ENCODE measurements around the gene SRPX. TPM values are rescaled to one million over a fixed set of nuclear protein-coding genes. Genes with fewer than 3 reads are reported as not detected.

SRPX gene
- total RNA-seq, 1 donor from 2014 or later = 59.0 TPM

- H3K27ac ChIP-seq = no peak overlapping the region
- no peaks in the 10 kb centered on the region for H3K27me3 ChIP-seq (ENCODE audit: low read depth)
- TF ChIP-seq, protein P1, sequence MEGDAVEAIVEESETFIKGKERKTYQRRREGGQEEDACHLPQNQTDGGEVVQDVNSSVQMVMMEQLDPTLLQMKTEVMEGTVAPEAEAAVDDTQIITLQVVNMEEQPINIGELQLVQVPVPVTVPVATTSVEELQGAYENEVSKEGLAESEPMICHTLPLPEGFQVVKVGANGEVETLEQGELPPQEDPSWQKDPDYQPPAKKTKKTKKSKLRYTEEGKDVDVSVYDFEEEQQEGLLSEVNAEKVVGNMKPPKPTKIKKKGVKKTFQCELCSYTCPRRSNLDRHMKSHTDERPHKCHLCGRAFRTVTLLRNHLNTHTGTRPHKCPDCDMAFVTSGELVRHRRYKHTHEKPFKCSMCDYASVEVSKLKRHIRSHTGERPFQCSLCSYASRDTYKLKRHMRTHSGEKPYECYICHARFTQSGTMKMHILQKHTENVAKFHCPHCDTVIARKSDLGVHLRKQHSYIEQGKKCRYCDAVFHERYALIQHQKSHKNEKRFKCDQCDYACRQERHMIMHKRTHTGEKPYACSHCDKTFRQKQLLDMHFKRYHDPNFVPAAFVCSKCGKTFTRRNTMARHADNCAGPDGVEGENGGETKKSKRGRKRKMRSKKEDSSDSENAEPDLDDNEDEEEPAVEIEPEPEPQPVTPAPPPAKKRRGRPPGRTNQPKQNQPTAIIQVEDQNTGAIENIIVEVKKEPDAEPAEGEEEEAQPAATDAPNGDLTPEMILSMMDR (IDR thresholded peaks at IDR 0.05) = no peak
- no peak overlapping the region for H3K4me3 ChIP-seq
- intact Hi-C loops (cut with DNase I) = no loop called here
- peaks cover 8% of the 10 kb centered on the region for H3K9me3 ChIP-seq
- ATAC-seq (no peak), DNase-seq (no peak)
- H3K4me1 ChIP-seq = no peaks in the 10 kb centered on the region
- H3K36me3 ChIP-seq = no peaks in the 10 kb centered on the region
Measured at GRCh38 chrX:38103857-38104812, 116.5 kb downstream of the SRPX start.

DNA sequence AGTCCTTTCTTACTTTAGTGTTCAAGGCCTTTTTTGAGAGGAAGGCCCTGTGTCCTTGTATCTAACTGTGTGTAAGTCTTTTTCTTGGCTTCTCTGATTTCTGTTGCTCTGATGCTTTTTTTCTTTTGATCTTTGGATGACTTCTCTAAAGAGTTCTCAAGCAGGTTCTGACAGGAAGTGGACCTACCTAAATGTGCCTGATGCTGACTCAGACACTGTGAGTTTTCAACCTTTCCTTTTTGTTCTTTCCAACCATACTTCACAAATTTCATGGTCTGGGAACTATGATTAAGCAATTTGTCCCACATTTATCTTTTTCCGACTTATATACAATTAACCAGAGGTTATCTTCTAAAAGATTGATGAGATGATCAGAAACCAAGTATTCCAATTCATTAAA lies 117.8 kb downstream of the SRPX start:
- Histone ChIP-seq H3K36me3 (no peaks in the 10 kb centered on the region), H3K4me3 (no peak overlapping the region), H3K9me3 (peaks cover 8% of the 10 kb centered on the region), H3K4me1 (no peaks in the 10 kb centered on the region), H3K27ac (no peak overlapping the region), H3K27me3 (ENCODE audit: low read depth) (no peaks in the 10 kb centered on the region)
- intact Hi-C loops (cut with DNase I) = no loop called here
- DNase-seq = no peak
- TF ChIP-seq, protein P1 (IDR thresholded peaks at IDR 0.05) = no peak
- no peak for ATAC-seq

GRCh38 chrX:38102240-38102639 lies 118.4 kb downstream of the SRPX start:
- ATAC-seq (no peak), DNase-seq (no peak)
- Histone ChIP-seq H3K36me3 (no peaks in the 10 kb centered on the region), H3K9me3 (peaks cover 8% of the 10 kb centered on the region), H3K27me3 (ENCODE audit: low read depth) (no peaks in the 10 kb centered on the region), H3K4me3 (no peak overlapping the region), H3K27ac (no peak overlapping the region), H3K4me1 (no peaks in the 10 kb centered on the region)
- intact Hi-C loops (cut with DNase I) = no loop called here
- TF ChIP-seq, protein P1 (IDR thresholded peaks at IDR 0.05) = no peak

DNA sequence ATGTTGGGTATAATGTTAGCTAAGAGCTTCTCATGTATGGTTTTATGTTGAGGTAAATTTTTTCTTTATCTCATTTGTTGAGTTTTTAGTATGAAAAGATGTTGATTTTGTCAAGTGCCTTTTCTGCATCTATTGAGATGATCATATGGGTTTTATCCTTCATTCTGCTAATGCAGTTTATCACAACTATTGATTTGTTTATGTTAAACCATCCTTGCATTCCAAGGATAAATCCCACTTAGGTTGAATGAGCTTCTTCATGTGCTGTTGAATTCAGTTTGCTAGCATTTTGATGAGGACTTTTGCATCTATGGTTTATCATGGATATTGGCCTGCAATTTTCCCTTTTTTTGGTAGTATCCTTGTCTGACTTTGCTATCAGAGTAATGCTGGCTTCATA lies 121.0 kb downstream of the SRPX start:
- TF ChIP-seq, protein P1 (IDR thresholded peaks at IDR 0.05) = no peak

More for the DNA sequence above, 121.0 kb downstream of the SRPX start:
- DNase-seq (no peak), ATAC-seq (no peak)
- Histone ChIP-seq H3K9me3 (peaks cover 8% of the 10 kb centered on the region), H3K27ac (no peak overlapping the region), H3K4me3 (no peak overlapping the region), H3K36me3 (no peaks in the 10 kb centered on the region), H3K27me3 (ENCODE audit: low read depth) (no peaks in the 10 kb centered on the region), H3K4me1 (no peaks in the 10 kb centered on the region)
- intact Hi-C loops (cut with DNase I) = no loop called here

Other genes starting within 250 kb of the SRPX start
- gene SYTL5, start 214.3 kb downstream of the SRPX start, total RNA-seq = 1.6 TPM
- 15.2 TPM for gene RPGR, start 106.6 kb upstream of the SRPX start, total RNA-seq
- 0.71 TPM for gene OTC, start 131.7 kb upstream of the SRPX start, total RNA-seq

Measured in lower lobe of right lung (tissue), 2 donors.